NCI-H2196 (cell line): ENCODE measurements around the gene CLEC2D.
"Not testable (repeated sequence)": the region's sequence is repeated elsewhere in the genome, so short reads cannot be mapped to it uniquely, and the experiment has no call there.

Source experiments
- DNase-seq: peaks from one replicate; lab custom pipeline; 2025; ENCODE audit not compliant: unreplicated experiment; lab: John Stamatoyannopoulos, UW

CLEC2D gene

GRCh38 chr12:9725213-9725870, 55.8 kb downstream of the CLEC2D start:
- DNase-seq, result no peak

DNA sequence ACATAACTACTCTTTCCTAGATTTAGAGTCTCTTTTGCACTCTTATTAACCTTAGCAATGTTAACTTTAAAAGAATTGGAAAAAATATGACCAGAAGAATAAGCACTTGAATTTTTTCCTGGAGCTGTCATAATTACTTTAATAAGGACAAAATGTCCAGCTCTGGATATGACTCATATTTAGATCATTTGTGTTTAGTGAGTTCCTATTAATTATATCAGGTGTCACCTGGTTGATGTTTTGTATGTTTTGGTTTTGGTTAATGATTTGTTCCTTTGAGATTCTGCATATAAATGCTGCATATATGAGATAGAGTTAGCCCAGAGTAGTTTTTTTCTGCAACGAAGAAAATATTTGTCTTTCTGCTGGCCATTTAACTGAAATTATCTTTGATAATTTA, 58.3 kb downstream of the CLEC2D start:
- no peak for DNase-seq

DNA sequence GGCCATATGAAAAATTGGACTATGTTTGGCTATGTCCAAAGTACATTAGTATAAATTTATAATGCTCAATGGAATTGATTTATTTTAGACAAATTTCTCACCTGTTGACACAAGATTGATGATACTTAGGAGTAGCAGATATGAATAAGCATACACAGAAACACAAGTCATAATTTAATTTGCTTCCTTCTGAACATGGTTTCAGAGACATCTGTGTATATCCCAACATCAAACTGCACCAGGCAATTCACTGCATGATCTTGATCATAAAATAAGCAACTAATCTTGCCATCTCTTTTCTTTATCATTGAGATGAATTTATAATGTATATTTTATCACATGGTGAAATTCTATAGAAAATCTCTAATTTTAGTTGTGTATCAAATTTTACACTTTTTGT, 59.6 kb downstream of the CLEC2D start:
- DNase-seq, result no peak

GRCh38 chr12:9730011-9730410, 60.5 kb downstream of the CLEC2D start:
- DNase-seq, result no peak

- DNase-seq, result no peak
Measured at GRCh38 chr12:9730591-9730990, 61.1 kb downstream of the CLEC2D start.

DNA sequence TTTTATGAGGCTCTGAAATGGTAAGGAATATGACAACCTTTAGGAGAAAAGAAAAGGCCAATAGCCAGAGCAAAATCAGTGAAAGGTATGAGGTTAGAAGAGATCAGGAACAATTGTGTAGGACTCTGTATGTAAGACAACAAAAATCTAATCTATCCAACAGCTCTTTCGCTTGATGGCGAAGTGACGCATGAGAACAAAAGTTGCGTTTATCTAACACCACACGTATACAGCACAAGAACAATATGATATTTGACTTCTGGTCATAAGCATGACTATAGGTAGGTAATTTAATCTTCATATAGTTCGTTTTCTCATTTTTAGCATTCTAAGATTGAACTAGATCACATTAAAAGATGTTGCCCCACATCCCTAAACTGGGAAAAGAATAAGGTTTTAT, 61.9 kb downstream of the CLEC2D start:
- DNase-seq, result no peak

- DNase-seq, result no peak
Measured at GRCh38 chr12:9731797-9732196, 62.3 kb downstream of the CLEC2D start.

- no peak for DNase-seq
Measured at GRCh38 chr12:9732921-9733461, 63.5 kb downstream of the CLEC2D start, which contains the start of gene CLECL1. CLECL1 (minus strand) TSS chr12:9733097.

- DNase-seq, result no peak
Measured at GRCh38 chr12:9735601-9736000, 66.1 kb downstream of the CLEC2D start.

GRCh38 chr12:9736936-9737705, 67.6 kb downstream of the CLEC2D start:
- no peak for DNase-seq

DNA sequence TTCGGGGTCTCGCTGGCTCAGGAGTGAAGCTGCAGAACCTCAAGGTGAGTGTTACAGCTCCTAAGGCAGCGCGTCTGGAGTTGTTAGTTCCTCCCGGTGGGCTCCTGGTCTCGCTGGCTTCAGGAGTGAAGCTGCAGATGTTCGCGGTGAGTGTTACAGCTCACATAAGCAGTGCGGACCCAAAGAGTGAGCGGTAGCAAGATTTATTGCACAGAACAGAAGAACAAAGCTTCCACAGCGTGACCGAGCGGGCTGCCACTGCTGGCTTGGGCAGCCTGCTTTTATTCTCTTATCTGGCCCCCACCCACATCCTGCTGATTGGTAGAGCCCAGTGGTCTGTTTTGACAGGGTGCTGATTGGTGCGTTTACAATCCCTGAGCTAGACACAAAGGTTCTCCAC, 69.4 kb downstream of the CLEC2D start:
- DNase-seq, result not testable (repeated sequence)

DNA sequence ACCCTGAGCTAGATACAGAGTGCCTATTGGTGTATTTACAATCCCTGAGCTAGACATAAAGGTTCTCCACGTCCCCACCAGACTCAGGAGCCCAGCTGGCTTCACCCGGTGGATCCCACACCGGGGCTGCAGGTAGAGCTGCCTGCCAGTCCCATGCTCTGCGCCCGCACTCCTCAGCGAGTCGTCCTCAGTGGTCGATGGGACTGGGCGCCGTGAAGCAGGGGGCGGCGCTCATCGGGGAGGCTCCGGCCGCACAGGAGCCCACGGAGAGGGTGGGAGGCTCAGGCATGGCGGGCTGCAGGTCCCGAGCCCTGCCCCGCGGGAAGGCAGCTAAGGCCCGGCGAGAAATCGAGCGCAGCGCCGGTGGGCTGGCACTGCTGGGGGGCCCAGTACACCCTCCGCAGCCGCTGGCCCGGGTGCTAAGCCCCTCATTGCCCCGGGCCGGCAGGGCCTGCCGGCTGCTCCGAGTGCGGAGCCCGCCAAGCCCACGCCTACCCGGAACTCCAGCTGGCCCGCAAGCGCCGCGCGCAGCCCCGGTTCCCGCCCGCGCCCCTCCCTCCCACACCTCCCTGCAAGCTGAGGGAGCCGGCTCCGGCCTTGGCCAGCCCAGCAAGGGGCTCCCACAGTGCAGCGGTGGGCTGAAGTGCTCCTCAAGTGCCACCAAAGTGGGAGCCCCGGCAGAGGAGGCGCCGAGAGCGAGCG, 70.0 kb downstream of the CLEC2D start:
- not testable (repeated sequence) for DNase-seq

GRCh38 chr12:9740106-9740750, 70.7 kb downstream of the CLEC2D start:
- no peak for DNase-seq

DNA sequence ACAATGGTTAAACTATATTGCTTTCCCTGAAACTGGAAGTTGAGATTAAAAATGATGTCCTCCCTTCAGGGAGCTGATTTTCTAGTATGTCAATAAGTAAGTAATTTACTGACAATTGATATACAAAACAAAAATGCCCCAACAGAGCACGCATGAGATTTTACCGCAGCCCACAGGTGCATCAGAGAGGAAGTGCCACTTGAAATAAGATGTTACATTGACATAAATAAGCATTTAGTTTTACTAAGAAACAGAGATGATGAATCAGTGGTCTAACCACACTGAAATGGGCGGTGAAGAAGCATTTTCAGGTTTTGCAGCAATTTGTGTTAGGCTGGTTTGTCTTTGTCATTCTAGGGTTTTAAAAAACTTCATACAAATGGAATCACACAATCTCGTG, 72.2 kb downstream of the CLEC2D start:
- no peak for DNase-seq

DNA sequence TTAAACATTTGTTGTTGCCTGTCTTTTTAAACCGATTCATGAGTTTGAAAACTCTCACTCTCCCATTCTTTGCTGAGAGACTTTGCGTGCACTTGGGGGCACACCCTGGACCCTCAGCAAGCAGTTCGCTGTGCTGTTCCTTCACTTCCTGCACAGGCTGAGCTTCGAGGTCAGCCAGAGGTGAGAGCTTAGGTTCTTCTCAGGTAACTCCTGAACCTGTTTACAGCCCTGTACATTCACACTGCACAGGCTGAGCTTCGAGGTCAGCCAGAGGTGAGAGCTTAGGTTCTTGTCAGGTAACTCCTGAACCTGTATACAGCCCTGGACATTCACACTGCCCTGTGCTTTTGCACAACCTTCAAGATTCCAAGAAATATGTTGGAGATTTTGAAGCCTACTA, 73.1 kb downstream of the CLEC2D start:
- no peak for DNase-seq

DNA sequence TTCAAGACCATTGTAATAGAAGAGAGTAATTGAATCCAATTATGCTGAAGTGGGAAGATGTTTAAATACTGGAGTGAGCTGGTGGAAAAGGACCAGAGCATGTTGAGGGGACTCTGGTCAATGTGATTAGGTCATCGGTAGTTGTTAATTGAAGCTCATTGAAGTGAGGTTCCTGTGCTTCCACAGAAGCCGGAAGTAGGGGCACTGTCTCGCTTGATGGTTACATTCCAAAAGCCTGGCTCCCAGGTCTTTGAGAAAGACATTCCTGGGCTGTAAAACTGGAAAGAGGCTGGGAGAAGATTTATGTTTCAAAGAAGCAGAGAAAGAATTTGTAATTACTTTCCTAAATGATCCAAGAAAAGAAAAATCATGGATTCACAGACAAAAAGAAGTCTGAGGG, 75.7 kb downstream of the CLEC2D start:
- no peak for DNase-seq
